RWPE2 (cell line): ENCODE measurements around the gene IL17REL.

ENCODE experiments used
- ATAC-seq: fragments of 200-7000 bp; cut with Tn5 transposase; 3 replicates; pipeline ENCODE4 v1.9.1; 2021; ENCODE audit warnings: low read depth
- DNase-seq: peaks from one replicate; pipeline ENCODE4 v3.0.0-alpha.2; 2020; ENCODE audit warnings: low spot score
- H3K27ac ChIP-seq: fragments of 450-650 bp; 2 replicates; pipeline ENCODE4 v1.5.1; 2017; ENCODE audit warnings: mild to moderate bottlenecking; ENCODE audit not compliant: poor library complexity, severe bottlenecking
- H3K27me3 ChIP-seq: fragments of 250-450 bp; sonication (Bioruptor Pico); 2 replicates; pipeline ENCODE4 v1.5.1; 2021; ENCODE audit warnings: mild to moderate bottlenecking, moderate library complexity; ENCODE audit not compliant: insufficient read depth, poor library complexity, severe bottlenecking
- H3K36me3 ChIP-seq: fragments of 250-450 bp; sonication (Bioruptor Pico); 2 replicates; pipeline ENCODE4 v1.5.1; 2020; ENCODE audit warnings: low read depth, mild to moderate bottlenecking, moderate library complexity
- H3K4me1 ChIP-seq: fragments of 250-450 bp; sonication (Bioruptor Pico); 2 replicates; pipeline ENCODE4 v1.5.1; 2021; ENCODE audit warnings: mild to moderate bottlenecking, moderate library complexity; ENCODE audit not compliant: insufficient read depth, poor library complexity, severe bottlenecking
- H3K4me3 ChIP-seq: fragments of 250-450 bp; sonication (Bioruptor Pico); 2 replicates; pipeline ENCODE4 v1.5.1; 2021; ENCODE audit warnings: mild to moderate bottlenecking, moderate library complexity; ENCODE audit not compliant: severe bottlenecking
- H3K9me3 ChIP-seq: fragments of 250-450 bp; sonication (Bioruptor Pico); 2 replicates; pipeline ENCODE4 v1.5.1; 2021; ENCODE audit warnings: mild to moderate bottlenecking, moderate library complexity; ENCODE audit not compliant: severe bottlenecking
- CTCF ChIP-seq: fragments of 450-650 bp; IDR thresholded peaks from one replicate; pipeline ENCODE4 v1.5.1; 2017; ENCODE audit warnings: mild to moderate bottlenecking, moderate library complexity; ENCODE audit not compliant: poor library complexity, severe bottlenecking

Gene IL17REL

GRCh38 chr22:50039669-50040443 is 27.3 kb upstream of the IL17REL start:
- no peak overlapping the region for H3K4me3 ChIP-seq
- H3K27ac ChIP-seq: no peak overlapping the region
- no peaks in the 10 kb centered on the region for H3K36me3 ChIP-seq
- ATAC-seq (no peak), DNase-seq (no peak)
- no peak for TF ChIP-seq CTCF
- H3K4me1 ChIP-seq: no peaks in the 10 kb centered on the region
- peaks cover 2% of the 10 kb centered on the region for H3K9me3 ChIP-seq
- H3K27me3 ChIP-seq: no peaks in the 10 kb centered on the region

DNA sequence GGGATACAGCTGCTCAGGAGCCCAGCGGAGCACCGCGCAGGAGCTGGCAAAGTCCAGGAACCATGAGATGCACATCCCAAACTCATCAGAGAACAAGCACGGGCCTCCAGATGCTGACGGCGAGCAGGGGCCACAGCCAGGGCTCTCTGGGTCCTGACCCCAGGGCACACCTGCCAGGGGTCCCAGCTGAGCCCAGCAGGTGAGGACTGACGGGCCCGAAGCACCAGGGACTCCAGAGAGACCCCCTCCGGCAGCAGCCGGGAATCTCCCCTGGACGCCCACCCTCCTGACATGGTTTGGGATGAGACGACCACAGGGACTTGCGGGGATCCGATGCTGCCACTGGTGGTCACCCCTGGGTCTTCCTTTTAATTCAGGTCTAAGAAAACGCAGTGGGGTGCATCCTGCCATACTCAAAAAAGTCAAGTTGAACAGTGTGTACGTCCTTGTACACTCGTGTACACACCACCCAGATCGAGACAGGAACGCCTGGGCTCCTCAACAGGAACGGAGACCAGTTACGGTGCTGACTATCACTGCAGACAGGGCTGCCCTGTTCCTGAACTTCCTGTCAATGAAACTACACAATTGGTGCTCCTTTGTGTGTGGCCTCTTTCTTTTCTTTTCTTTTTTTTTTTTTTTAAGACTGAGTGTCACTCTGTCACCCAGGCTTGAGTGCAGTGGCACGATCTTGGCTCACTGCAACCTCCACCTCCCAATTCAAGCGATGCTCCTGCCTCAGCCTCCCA is 23.6 kb upstream of the IL17REL start:
- DNase-seq (no peak), ATAC-seq (no peak)
- Histone ChIP-seq H3K36me3 (no peaks in the 10 kb centered on the region), H3K4me1 (no peaks in the 10 kb centered on the region), H3K4me3 (no peak overlapping the region), H3K27ac (no peak overlapping the region), H3K27me3 (no peaks in the 10 kb centered on the region), H3K9me3 (peaks cover 2% of the 10 kb centered on the region)
- no peak for TF ChIP-seq CTCF

- peaks cover 5% of the 10 kb centered on the region for H3K27me3 ChIP-seq
- no peak for DNase-seq
- H3K4me3 ChIP-seq: no peak overlapping the region
- no peak overlapping the region for H3K27ac ChIP-seq
- peaks cover 2% of the 10 kb centered on the region for H3K9me3 ChIP-seq
- no peaks in the 10 kb centered on the region for H3K4me1 ChIP-seq
- no peaks in the 10 kb centered on the region for H3K36me3 ChIP-seq
- TF ChIP-seq CTCF: no peak
- ATAC-seq: no peak
Measured at GRCh38 chr22:50035131-50035881, 22.7 kb upstream of the IL17REL start.

GRCh38 chr22:50034126-50035081 is 21.8 kb upstream of the IL17REL start:
- peaks cover 2% of the 10 kb centered on the region for H3K9me3 ChIP-seq
- H3K36me3 ChIP-seq: no peaks in the 10 kb centered on the region
- no peaks in the 10 kb centered on the region for H3K4me1 ChIP-seq
- ATAC-seq: no peak
- no peak for TF ChIP-seq CTCF
- H3K27me3 ChIP-seq: peaks cover 5% of the 10 kb centered on the region
- H3K4me3 ChIP-seq: no peak overlapping the region
- H3K27ac ChIP-seq: no peak overlapping the region
- DNase-seq: no peak
